ENCODE measurements around the gene DLG2.

GRCh38 chr11:83475760-83476159, 2151.4 kb downstream of the DLG2 start:
- no peak for TF ChIP-seq CTCF (IDR thresholded peaks at IDR 0.05; ENCODE audit: insufficient read depth, low read length)
- TF ChIP-seq POLR2AphosphoS5 (IDR thresholded peaks at IDR 0.05; ENCODE audit: low read depth), result no peak
